Measurements from ENCODE around the gene CTDP1. TPM values are rescaled to one million over a fixed set of nuclear protein-coding genes. Genes with fewer than 3 reads are reported as not detected.
A peak's percentile ranks its signal among the peaks of the same experiment; 100 is the strongest.

The CTDP1 gene
- total RNA-seq, 4 donors from 2014 or later = 18.6 to 35.3 (median 27.4) TPM

- TF ChIP-seq POLR2A (IDR thresholded peaks at IDR 0.05) (no peak), CTCF (IDR thresholded peaks at IDR 0.05) (no peak), POLR2AphosphoS5 (IDR thresholded peaks at IDR 0.05) (no peak), EP300 (IDR thresholded peaks at IDR 0.05) (no peak)
- Histone ChIP-seq H3K4me3 (no peak overlapping the region), H3K4me1 (no peaks in the 10 kb centered on the region), H3K27me3 (no peaks in the 10 kb centered on the region), H3K9me3 (peaks cover 21% of the 10 kb centered on the region), H3K27ac (no peak overlapping the region), H3K36me3 (peaks cover 88% of the 10 kb centered on the region)
- DNase-seq (ENCODE audit: low spot score in 2 of 2) = no peak
- WGBS = 97% methylated on average over 33 of the region's 38 CpGs
These were observed 53.6 kb downstream of the CTDP1 start for GRCh38 chr18:79733135-79733701.

GRCh38 chr18:79733986-79734770, 54.6 kb downstream of the CTDP1 start:
- no peak overlapping the region for H3K4me3 ChIP-seq
- H3K27ac ChIP-seq = no peak overlapping the region
- H3K4me1 ChIP-seq = no peaks in the 10 kb centered on the region
- H3K36me3 ChIP-seq = peaks cover 88% of the 10 kb centered on the region
- no peaks in the 10 kb centered on the region for H3K27me3 ChIP-seq
- TF ChIP-seq POLR2AphosphoS5 (IDR thresholded peaks at IDR 0.05) (no peak), CTCF (IDR thresholded peaks at IDR 0.05) (no peak), EP300 (IDR thresholded peaks at IDR 0.05) (no peak), POLR2A (IDR thresholded peaks at IDR 0.05) (no peak)
- DNase-seq (ENCODE audit: low spot score in 2 of 2) = no peak
- 82% methylated on average over 33 of the region's 33 CpGs for WGBS
- peaks cover 21% of the 10 kb centered on the region for H3K9me3 ChIP-seq

GRCh38 chr18:79735071-79735980, 55.7 kb downstream of the CTDP1 start:
- no peak overlapping the region for H3K4me3 ChIP-seq
- 94% methylated on average over 33 of the region's 63 CpGs for WGBS
- no peaks in the 10 kb centered on the region for H3K4me1 ChIP-seq
- no peak overlapping the region for H3K27ac ChIP-seq
- H3K27me3 ChIP-seq = no peaks in the 10 kb centered on the region
- peak in 1 of 2 donors; percentile 55 for DNase-seq (ENCODE audit: low spot score in 2 of 2)
- H3K36me3 ChIP-seq = peaks cover 84% of the 10 kb centered on the region
- TF ChIP-seq POLR2A (IDR thresholded peaks at IDR 0.05) (no peak), CTCF (IDR thresholded peaks at IDR 0.05) (no peak), EP300 (IDR thresholded peaks at IDR 0.05) (no peak), POLR2AphosphoS5 (IDR thresholded peaks at IDR 0.05) (no peak)
- peaks cover 21% of the 10 kb centered on the region for H3K9me3 ChIP-seq

- DNase-seq (ENCODE audit: low spot score in 2 of 2) = peak in 1 of 2 donors; percentile 53
- Histone ChIP-seq H3K36me3 (peaks cover 84% of the 10 kb centered on the region), H3K27me3 (no peaks in the 10 kb centered on the region), H3K9me3 (peaks cover 13% of the 10 kb centered on the region), H3K27ac (no peak overlapping the region), H3K4me3 (no peak overlapping the region), H3K4me1 (no peaks in the 10 kb centered on the region)
- 97% methylated on average over 25 of the region's 25 CpGs for WGBS
- TF ChIP-seq CTCF (IDR thresholded peaks at IDR 0.05) = no peak
- no peak for TF ChIP-seq POLR2A (IDR thresholded peaks at IDR 0.05)
- TF ChIP-seq EP300 (IDR thresholded peaks at IDR 0.05) = no peak
These were observed 56.6 kb downstream of the CTDP1 start for GRCh38 chr18:79736230-79736629.

All from suprapubic skin (tissue), 4 donors.